GM10266 (cell line): ENCODE data around the gene NFIB.

Experiments
- DNase-seq: peaks from one replicate; pipeline ENCODE4 v3.0.0; 2012; ENCODE audit errors: extremely low spot score
- CTCF ChIP-seq: IDR thresholded peaks from 2 replicates; pipeline ENCODE4 v1.5.1; 2012; ENCODE audit warnings: mild to moderate bottlenecking, low read depth; ENCODE audit not compliant: control insufficient read depth, insufficient read depth; ENCODE audit errors: missing control alignments

The NFIB gene

GRCh38 chr9:14256588-14256987, 57.4 kb downstream of the NFIB start:
- no peak for TF ChIP-seq CTCF
- no peak for DNase-seq

- no peak for DNase-seq
- no peak for TF ChIP-seq CTCF
Measured at GRCh38 chr9:14251154-14252071, 62.5 kb downstream of the NFIB start.

GRCh38 chr9:14250794-14251153, 63.2 kb downstream of the NFIB start:
- TF ChIP-seq CTCF = no peak
- no peak for DNase-seq

- no peak for TF ChIP-seq CTCF
- DNase-seq = no peak
Measured at GRCh38 chr9:14249527-14249926, 64.4 kb downstream of the NFIB start.

- TF ChIP-seq CTCF = no peak
- no peak for DNase-seq
Measured at GRCh38 chr9:14248149-14248548, 65.8 kb downstream of the NFIB start.

GRCh38 chr9:14247577-14247976, 66.4 kb downstream of the NFIB start:
- no peak for DNase-seq
- TF ChIP-seq CTCF = no peak

GRCh38 chr9:14246951-14247350, 67.0 kb downstream of the NFIB start:
- no peak for TF ChIP-seq CTCF
- no peak for DNase-seq
